D341Med (cell line): ENCODE data around the gene TM9SF4.

ENCODE experiments used
- DNase-seq: peaks from one replicate; pipeline ENCODE4 v3.0.0; 2012; ENCODE audit warnings: low spot score

TM9SF4 gene

GRCh38 chr20:32130352-32130751 is 20.8 kb downstream of the TM9SF4 start:
- DNase-seq = no peak

- DNase-seq = no peak
Observed at GRCh38 chr20:32130965-32131364, 21.5 kb downstream of the TM9SF4 start.

- no peak for DNase-seq
Observed at GRCh38 chr20:32132911-32133549, 23.5 kb downstream of the TM9SF4 start.

GRCh38 chr20:32134026-32134425 is 24.5 kb downstream of the TM9SF4 start:
- no peak for DNase-seq

- no peak for DNase-seq
Observed at GRCh38 chr20:32135983-32136515, 26.5 kb downstream of the TM9SF4 start.

- DNase-seq = no peak
Observed at GRCh38 chr20:32138921-32139320, 29.4 kb downstream of the TM9SF4 start.

- no peak for DNase-seq
Observed at GRCh38 chr20:32139947-32140346, 30.4 kb downstream of the TM9SF4 start.

- DNase-seq = no peak
Observed at GRCh38 chr20:32140603-32141002, 31.1 kb downstream of the TM9SF4 start.

GRCh38 chr20:32141465-32141980 is 32.0 kb downstream of the TM9SF4 start:
- no peak for DNase-seq

- no peak for DNase-seq
Observed at GRCh38 chr20:32142088-32142487, 32.6 kb downstream of the TM9SF4 start.

- no peak for DNase-seq
Observed at GRCh38 chr20:32142991-32143390, 33.5 kb downstream of the TM9SF4 start.

- no peak for DNase-seq
Observed at GRCh38 chr20:32144898-32145662, 35.6 kb downstream of the TM9SF4 start.

- no peak for DNase-seq
Observed at GRCh38 chr20:32149566-32150170, 40.2 kb downstream of the TM9SF4 start.

GRCh38 chr20:32150291-32150848 is 40.9 kb downstream of the TM9SF4 start:
- DNase-seq = no peak

- no peak for DNase-seq
Observed at GRCh38 chr20:32152421-32153155, 43.1 kb downstream of the TM9SF4 start.

GRCh38 chr20:32153156-32153665 is 43.7 kb downstream of the TM9SF4 start:
- DNase-seq = no peak

GRCh38 chr20:32153771-32154170 is 44.3 kb downstream of the TM9SF4 start:
- DNase-seq = peak; percentile 4

- peak; percentile 78 for DNase-seq
Observed at GRCh38 chr20:32155017-32155981, 45.8 kb downstream of the TM9SF4 start.

- no peak for DNase-seq
Observed at GRCh38 chr20:32157611-32158010, 48.1 kb downstream of the TM9SF4 start.

GRCh38 chr20:32158351-32158750 is 48.8 kb downstream of the TM9SF4 start:
- no peak for DNase-seq
